Liver (tissue), 9 donors: Measurements from ENCODE around the gene FUT7. TPM values are rescaled to one million over a fixed set of nuclear protein-coding genes. Genes with fewer than 3 reads are reported as not detected.

Experiments
- DNase-seq: peaks from one replicate; pipeline ENCODE4 v3.0.0-alpha.2; 2017; ENCODE audit warnings: low spot score
- H3K27ac ChIP-seq, 2 donors: one replicate each; pipeline ENCODE4 v1.7.0; 2013; ENCODE audit warnings: inconsistent platforms in 2 of 2, low read length in 2 of 2, control low read depth in 1 of 2, low read depth in 1 of 2, mild to moderate bottlenecking in 1 of 2
- H3K27me3 ChIP-seq, 4 donors: one replicate each; pipeline versions ENCODE4 v1.6.1 to v1.7.0; 2013; ENCODE audit warnings: low read length in 3 of 4, inconsistent platforms in 1 of 4, mild to moderate bottlenecking in 1 of 4, moderate library complexity in 1 of 4; ENCODE audit not compliant: control insufficient read depth in 4 of 4, insufficient read depth in 4 of 4
- H3K36me3 ChIP-seq, 4 donors: one replicate each; pipeline versions ENCODE4 v1.6.1 to v1.7.0; 2013; ENCODE audit warnings: low read length in 3 of 4, mild to moderate bottlenecking in 3 of 4, low read depth in 1 of 4, moderate library complexity in 1 of 4; ENCODE audit not compliant: control insufficient read depth in 4 of 4, insufficient read depth in 3 of 4
- H3K4me1 ChIP-seq, 4 donors: one replicate each; pipeline versions ENCODE4 v1.6.1 to v1.7.0; 2013; ENCODE audit warnings: low read length in 3 of 4, mild to moderate bottlenecking in 3 of 4, moderate library complexity in 1 of 4; ENCODE audit not compliant: control insufficient read depth in 4 of 4, insufficient read depth in 4 of 4
- H3K4me3 ChIP-seq, 3 donors: one replicate each; pipeline versions ENCODE4 v1.6.1 to v1.7.0; 2013; ENCODE audit warnings: low read length in 3 of 3, control low read depth in 1 of 3, low read depth in 1 of 3, mild to moderate bottlenecking in 1 of 3
- H3K9ac ChIP-seq, 2 donors: one replicate each; pipeline ENCODE4 v1.7.0; 2013; ENCODE audit warnings: low read length in 2 of 2, mild to moderate bottlenecking in 2 of 2, moderate library complexity in 2 of 2, control low read depth in 1 of 2, low read depth in 1 of 2
- H3K9me3 ChIP-seq, 4 donors: one replicate each; pipeline versions ENCODE4 v1.6.1 to v1.7.0; 2013; ENCODE audit warnings: low read length in 3 of 4; ENCODE audit not compliant: control insufficient read depth in 4 of 4
- EGR1 ChIP-seq, 2 donors: IDR thresholded peaks; 2 replicates each; pipeline ENCODE4 v1.6.1; 2016 to 2018; ENCODE audit warnings: antibody characterized with exemption in 2 of 2, low read depth in 2 of 2
- FOXA1 ChIP-seq: IDR thresholded peaks from 2 replicates; pipeline ENCODE4 v1.6.1; 2016; ENCODE audit warnings: antibody characterized with exemption
- FOXA2 ChIP-seq: IDR thresholded peaks from 2 replicates; pipeline ENCODE4 v1.6.1; 2016; ENCODE audit warnings: antibody characterized with exemption
- GABPA ChIP-seq, 2 donors: IDR thresholded peaks in 1 of 2; conservative IDR thresholded peaks in 1 of 2; 2 replicates each; pipeline ENCODE4 v1.6.1; 2016; ENCODE audit warnings: antibody characterized with exemption in 2 of 2, mild to moderate bottlenecking in 1 of 2, moderate library complexity in 1 of 2
- HNF4G ChIP-seq: IDR thresholded peaks from 2 replicates; pipeline ENCODE4 v1.6.1; 2016; ENCODE audit warnings: antibody characterized with exemption
- NR2F2 ChIP-seq: IDR thresholded peaks from 2 replicates; pipeline ENCODE4 v1.6.1; 2016; ENCODE audit warnings: antibody characterized with exemption
- RAD21 ChIP-seq, 2 donors: IDR thresholded peaks; 2 replicates each; pipeline ENCODE4 v1.6.1; 2016; ENCODE audit warnings: antibody characterized with exemption in 2 of 2, mild to moderate bottlenecking in 2 of 2
- RXRA ChIP-seq, 2 donors: IDR thresholded peaks; 2 replicates each; pipeline ENCODE4 v1.6.1; 2017 to 2018; ENCODE audit warnings: antibody characterized with exemption in 2 of 2, mild to moderate bottlenecking in 1 of 2
- YY1 ChIP-seq: IDR thresholded peaks from 2 replicates; pipeline ENCODE4 v1.6.1; 2016; ENCODE audit warnings: antibody characterized with exemption, mild to moderate bottlenecking
- WGBS: extraction: QIAGEN DNeasy Blood & Tissue Kit; methylation state at CpG from one replicate; pipeline ENCODE4 v1.1.7; 2013; 5-methylcytosine and 5-hydroxymethylcytosine counted together
- polyA plus RNA-seq, 2 donors: library from polyadenylated mRNA; stranded (reverse) in 1 of 2; unstranded in 1 of 2; fragments of 200-250 nt in 1 of 2; fragments of >200 nt in 1 of 2; fragmentation: Nextera tagmentation in 1 of 2; extraction: Ambion mirVana in 1 of 2; gene quantifications; one replicate each; pipeline versions ENCODE4 v1.2.1 to v1.2.3, GENCODE V29; 2013 to 2015
- total RNA-seq, 2 donors: library from RNA; depleted of rRNA; stranded (reverse); fragments of >200 nt; gene quantifications; one replicate each; pipeline ENCODE4 v1.2.3, GENCODE V29; 2014
- TF ChIP-seq, protein P1 (sequence below): IDR thresholded peaks from 2 replicates; pipeline ENCODE4 v1.6.1; 2016; ENCODE audit warnings: antibody characterized with exemption, mild to moderate bottlenecking
- TF ChIP-seq, protein P2 (sequence below): IDR thresholded peaks from 2 replicates; pipeline ENCODE4 v1.6.1; 2016; ENCODE audit warnings: antibody characterized with exemption
- TF ChIP-seq, protein P3 (sequence below): IDR thresholded peaks from 2 replicates; pipeline ENCODE4 v1.6.1; 2016; ENCODE audit warnings: antibody characterized with exemption
- TF ChIP-seq, protein P4 (sequence below): fragments of 150-350 bp; IDR thresholded peaks from 2 replicates; pipeline ENCODE4 v1.5.1; 2017; ENCODE audit warnings: improper control_type of control experiment, low read depth, low read length; ENCODE audit not compliant: missing input control
- TF ChIP-seq, protein P5 (sequence below): IDR thresholded peaks from 2 replicates; pipeline ENCODE4 v1.6.1; 2016; ENCODE audit warnings: antibody characterized with exemption
- donor health status: healthy.
- donor health status: healthy.
- donor health status: healthy.
- donor health status: healthy.
- donor health status: healthy.

The FUT7 gene
- total and polyA plus RNA-seq, 4 donors = 0.14 to 0.67 (median 0.37) TPM; not detected in 1

DNA sequence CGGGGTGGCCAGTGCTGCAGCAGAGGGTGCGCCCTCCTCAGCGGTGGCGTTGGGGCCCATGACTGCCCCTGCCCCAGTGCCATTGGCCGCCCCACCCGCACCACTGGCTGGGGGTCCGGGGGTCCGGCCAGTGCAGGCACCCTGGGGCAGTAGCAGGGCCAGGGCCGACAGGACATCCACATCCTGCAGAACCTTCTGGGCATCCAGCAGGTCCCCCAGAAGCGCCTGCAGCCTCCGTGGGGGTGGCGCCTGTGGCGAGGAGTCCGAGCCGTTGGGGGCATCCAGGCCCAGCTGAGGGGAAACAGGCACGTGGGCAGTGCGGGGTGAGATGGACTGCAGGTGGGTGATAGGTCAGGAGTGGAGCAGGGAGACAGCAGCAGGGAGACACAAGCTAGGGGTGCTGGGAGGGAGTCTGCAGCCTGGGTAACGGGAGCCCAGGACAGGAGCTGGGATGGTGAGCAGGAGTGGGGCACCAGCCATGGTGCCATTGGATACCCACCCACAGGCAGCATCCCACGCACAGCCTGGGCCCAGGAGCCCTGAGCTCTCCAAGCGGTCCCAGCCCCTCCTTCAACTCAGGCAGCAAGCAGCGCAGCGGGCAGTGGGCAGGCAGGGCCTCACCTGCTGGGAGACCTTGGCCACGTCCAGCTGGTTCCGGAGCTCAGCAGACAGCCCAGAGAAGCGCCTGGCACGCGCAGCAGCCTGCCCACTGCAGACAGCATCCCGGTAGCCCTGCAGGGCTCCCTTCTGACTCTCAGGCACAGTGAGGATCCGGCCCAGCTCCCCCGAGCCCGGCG is 10.9 kb downstream of the FUT7 start:
- Histone ChIP-seq H3K27ac (no peak overlapping the region), H3K9ac (no peak overlapping the region), H3K4me1 (peaks cover 14 to 37% (median 30%) of the 10 kb centered on the region in 4 donors), H3K27me3 (no peaks in the 10 kb centered on the region), H3K36me3 (peaks cover 2 to 16% (median 10%) of the 10 kb centered on the region in 4 donors), H3K4me3 (no peak overlapping the region), H3K9me3 (no peaks in the 10 kb centered on the region)
- 96% methylated on average over 32 of the region's 32 CpGs for WGBS
- TF ChIP-seq, protein P1, sequence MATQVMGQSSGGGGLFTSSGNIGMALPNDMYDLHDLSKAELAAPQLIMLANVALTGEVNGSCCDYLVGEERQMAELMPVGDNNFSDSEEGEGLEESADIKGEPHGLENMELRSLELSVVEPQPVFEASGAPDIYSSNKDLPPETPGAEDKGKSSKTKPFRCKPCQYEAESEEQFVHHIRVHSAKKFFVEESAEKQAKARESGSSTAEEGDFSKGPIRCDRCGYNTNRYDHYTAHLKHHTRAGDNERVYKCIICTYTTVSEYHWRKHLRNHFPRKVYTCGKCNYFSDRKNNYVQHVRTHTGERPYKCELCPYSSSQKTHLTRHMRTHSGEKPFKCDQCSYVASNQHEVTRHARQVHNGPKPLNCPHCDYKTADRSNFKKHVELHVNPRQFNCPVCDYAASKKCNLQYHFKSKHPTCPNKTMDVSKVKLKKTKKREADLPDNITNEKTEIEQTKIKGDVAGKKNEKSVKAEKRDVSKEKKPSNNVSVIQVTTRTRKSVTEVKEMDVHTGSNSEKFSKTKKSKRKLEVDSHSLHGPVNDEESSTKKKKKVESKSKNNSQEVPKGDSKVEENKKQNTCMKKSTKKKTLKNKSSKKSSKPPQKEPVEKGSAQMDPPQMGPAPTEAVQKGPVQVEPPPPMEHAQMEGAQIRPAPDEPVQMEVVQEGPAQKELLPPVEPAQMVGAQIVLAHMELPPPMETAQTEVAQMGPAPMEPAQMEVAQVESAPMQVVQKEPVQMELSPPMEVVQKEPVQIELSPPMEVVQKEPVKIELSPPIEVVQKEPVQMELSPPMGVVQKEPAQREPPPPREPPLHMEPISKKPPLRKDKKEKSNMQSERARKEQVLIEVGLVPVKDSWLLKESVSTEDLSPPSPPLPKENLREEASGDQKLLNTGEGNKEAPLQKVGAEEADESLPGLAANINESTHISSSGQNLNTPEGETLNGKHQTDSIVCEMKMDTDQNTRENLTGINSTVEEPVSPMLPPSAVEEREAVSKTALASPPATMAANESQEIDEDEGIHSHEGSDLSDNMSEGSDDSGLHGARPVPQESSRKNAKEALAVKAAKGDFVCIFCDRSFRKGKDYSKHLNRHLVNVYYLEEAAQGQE = no peak
- TF ChIP-seq, protein P2, sequence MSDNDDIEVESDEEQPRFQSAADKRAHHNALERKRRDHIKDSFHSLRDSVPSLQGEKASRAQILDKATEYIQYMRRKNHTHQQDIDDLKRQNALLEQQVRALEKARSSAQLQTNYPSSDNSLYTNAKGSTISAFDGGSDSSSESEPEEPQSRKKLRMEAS = no peak
- TF ChIP-seq EGR1 (IDR thresholded peaks at IDR 0.05; ENCODE audit: low read depth in 2 of 2) (no peak), YY1 (no peak), RAD21 (IDR thresholded peaks at IDR 0.05) (no peak), FOXA1 (no peak), GABPA (IDR thresholded peaks at IDR 0.05 in 1 of 2, conservative IDR thresholded peaks at IDR 0.05 in 1 of 2) (no peak)
- DNase-seq = no peak

DNA sequence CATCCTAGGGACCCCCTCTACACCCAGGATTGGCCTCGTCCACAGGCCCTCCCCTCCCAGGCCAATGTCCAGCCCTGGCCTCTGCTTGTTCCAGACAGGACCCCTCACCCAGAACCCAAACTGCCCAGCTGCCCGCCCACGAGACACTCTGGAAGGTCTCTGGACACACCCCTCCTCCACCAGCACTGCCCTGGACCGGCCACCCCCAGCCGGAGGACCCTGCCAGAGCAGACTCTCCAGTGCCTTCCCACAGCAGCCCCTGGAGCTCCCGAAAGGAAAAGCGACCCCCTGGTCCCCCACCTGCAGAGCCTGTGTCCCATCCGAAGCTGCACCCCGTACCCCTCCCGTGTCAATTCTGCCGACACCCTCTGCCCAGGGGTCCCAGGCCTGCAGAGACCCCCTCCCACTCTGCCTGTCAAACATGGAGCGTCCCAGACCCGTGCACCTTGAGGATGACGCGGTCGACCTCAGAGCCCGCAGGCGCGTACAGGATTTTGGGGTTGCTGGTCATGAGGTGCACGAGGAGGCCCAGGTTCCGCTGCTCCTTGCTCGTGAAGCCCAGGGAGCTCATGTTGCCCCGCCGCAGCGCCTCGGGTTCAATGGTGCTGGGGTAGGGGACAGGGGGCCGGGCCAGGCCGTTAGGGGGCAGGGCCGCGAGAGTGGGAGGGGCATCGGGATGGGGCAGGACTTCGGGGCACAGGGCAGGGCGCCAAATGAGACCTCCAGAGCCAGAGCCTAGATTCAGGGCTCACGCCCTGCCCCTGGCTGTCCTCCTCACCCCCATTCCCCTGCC is 11.8 kb downstream of the FUT7 start:
- Histone ChIP-seq H3K9ac (no peak overlapping the region), H3K27me3 (no peaks in the 10 kb centered on the region), H3K36me3 (peaks cover 2 to 22% (median 12%) of the 10 kb centered on the region in 4 donors), H3K4me3 (no peak overlapping the region), H3K27ac (no peak overlapping the region), H3K4me1 (peaks cover 11 to 28% (median 22%) of the 10 kb centered on the region in 4 donors), H3K9me3 (no peaks in the 10 kb centered on the region)
- TF ChIP-seq, protein P3, sequence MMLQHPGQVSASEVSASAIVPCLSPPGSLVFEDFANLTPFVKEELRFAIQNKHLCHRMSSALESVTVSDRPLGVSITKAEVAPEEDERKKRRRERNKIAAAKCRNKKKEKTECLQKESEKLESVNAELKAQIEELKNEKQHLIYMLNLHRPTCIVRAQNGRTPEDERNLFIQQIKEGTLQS = no peak
- TF ChIP-seq EGR1 (IDR thresholded peaks at IDR 0.05; ENCODE audit: low read depth in 2 of 2) = no peak
- TF ChIP-seq, protein P4, sequence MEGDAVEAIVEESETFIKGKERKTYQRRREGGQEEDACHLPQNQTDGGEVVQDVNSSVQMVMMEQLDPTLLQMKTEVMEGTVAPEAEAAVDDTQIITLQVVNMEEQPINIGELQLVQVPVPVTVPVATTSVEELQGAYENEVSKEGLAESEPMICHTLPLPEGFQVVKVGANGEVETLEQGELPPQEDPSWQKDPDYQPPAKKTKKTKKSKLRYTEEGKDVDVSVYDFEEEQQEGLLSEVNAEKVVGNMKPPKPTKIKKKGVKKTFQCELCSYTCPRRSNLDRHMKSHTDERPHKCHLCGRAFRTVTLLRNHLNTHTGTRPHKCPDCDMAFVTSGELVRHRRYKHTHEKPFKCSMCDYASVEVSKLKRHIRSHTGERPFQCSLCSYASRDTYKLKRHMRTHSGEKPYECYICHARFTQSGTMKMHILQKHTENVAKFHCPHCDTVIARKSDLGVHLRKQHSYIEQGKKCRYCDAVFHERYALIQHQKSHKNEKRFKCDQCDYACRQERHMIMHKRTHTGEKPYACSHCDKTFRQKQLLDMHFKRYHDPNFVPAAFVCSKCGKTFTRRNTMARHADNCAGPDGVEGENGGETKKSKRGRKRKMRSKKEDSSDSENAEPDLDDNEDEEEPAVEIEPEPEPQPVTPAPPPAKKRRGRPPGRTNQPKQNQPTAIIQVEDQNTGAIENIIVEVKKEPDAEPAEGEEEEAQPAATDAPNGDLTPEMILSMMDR = no peak
- TF ChIP-seq RXRA (IDR thresholded peaks at IDR 0.05) = no peak
- TF ChIP-seq HNF4G = no peak
- no peak for TF ChIP-seq FOXA2
- no peak for TF ChIP-seq NR2F2
- TF ChIP-seq, protein P5, sequence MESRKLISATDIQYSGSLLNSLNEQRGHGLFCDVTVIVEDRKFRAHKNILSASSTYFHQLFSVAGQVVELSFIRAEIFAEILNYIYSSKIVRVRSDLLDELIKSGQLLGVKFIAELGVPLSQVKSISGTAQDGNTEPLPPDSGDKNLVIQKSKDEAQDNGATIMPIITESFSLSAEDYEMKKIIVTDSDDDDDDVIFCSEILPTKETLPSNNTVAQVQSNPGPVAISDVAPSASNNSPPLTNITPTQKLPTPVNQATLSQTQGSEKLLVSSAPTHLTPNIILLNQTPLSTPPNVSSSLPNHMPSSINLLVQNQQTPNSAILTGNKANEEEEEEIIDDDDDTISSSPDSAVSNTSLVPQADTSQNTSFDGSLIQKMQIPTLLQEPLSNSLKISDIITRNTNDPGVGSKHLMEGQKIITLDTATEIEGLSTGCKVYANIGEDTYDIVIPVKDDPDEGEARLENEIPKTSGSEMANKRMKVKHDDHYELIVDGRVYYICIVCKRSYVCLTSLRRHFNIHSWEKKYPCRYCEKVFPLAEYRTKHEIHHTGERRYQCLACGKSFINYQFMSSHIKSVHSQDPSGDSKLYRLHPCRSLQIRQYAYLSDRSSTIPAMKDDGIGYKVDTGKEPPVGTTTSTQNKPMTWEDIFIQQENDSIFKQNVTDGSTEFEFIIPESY = no peak
- DNase-seq = no peak
- WGBS = 95% methylated on average over 34 of the region's 34 CpGs
